GM23338 (cell line): ENCODE data around the gene TTLL5. TPM values are rescaled to one million over a fixed set of nuclear protein-coding genes. Genes with fewer than 3 reads are reported as not detected.

Experiments used
- ATAC-seq: fragments of 200-7000 bp; cut with Tn5 transposase; 3 replicates; pipeline ENCODE4 v1.9.1; 2020
- DNase-seq: peaks from one replicate; pipeline ENCODE4 v3.0.0-alpha.2; 2015; ENCODE audit warnings: low spot score
- H2AFZ ChIP-seq: fragments of 200-600 bp; sonication (generic); 2 replicates; pipeline ENCODE4 v1.8.0; 2016; ENCODE audit warnings: antibody characterized with exemption, mild to moderate bottlenecking, moderate library complexity
- H3F3A ChIP-seq: fragments of 200-600 bp; sonication (generic); replicated peaks from 2 replicates; pipeline ENCODE4 v1.8.0; 2017; ENCODE audit warnings: antibody characterized with exemption, mixed run types, low read depth
- H3K27ac ChIP-seq: fragments of 200-600 bp; sonication (generic); 2 replicates; pipeline ENCODE4 v1.6.1; 2016; ENCODE audit warnings: low read depth
- H3K27me3 ChIP-seq: fragments of 200-600 bp; sonication (generic); 2 replicates; pipeline ENCODE4 v1.8.0; 2016; ENCODE audit warnings: mild to moderate bottlenecking, mixed run types, moderate library complexity; ENCODE audit not compliant: insufficient read depth
- H3K36me3 ChIP-seq: fragments of 200-600 bp; sonication (generic); 2 replicates; pipeline ENCODE4 v1.8.0; 2016; ENCODE audit warnings: mild to moderate bottlenecking; ENCODE audit not compliant: insufficient read depth
- H3K4me1 ChIP-seq: fragments of 200-600 bp; sonication (generic); 2 replicates; pipeline ENCODE4 v1.8.0; 2016; ENCODE audit warnings: mild to moderate bottlenecking, moderate library complexity; ENCODE audit not compliant: insufficient read depth
- H3K4me2 ChIP-seq: fragments of 200-600 bp; sonication (generic); 2 replicates; pipeline ENCODE4 v1.7.1; 2017; ENCODE audit warnings: mixed run types
- H3K4me3 ChIP-seq: fragments of 200-600 bp; sonication (generic); 2 replicates; pipeline ENCODE4 v1.6.1; 2016; ENCODE audit warnings: mixed run types
- H3K79me2 ChIP-seq: fragments of 200-600 bp; sonication (generic); replicated peaks from 2 replicates; pipeline ENCODE4 v1.8.0; 2017; ENCODE audit warnings: mild to moderate bottlenecking; ENCODE audit not compliant: insufficient read depth
- H3K9me2 ChIP-seq: fragments of 200-600 bp; sonication (generic); 2 replicates; pipeline ENCODE4 v1.8.0; 2017; ENCODE audit not compliant: insufficient read depth
- H4K20me1 ChIP-seq: fragments of 200-600 bp; sonication (generic); replicated peaks from 2 replicates; pipeline ENCODE4 v1.8.0; 2017; ENCODE audit warnings: mild to moderate bottlenecking; ENCODE audit not compliant: insufficient read depth
- H3K27ac Mint-ChIP-seq: 2 replicates; pipeline ENCODE4 v1.8.0; 2020; ENCODE audit warnings: inconsistent platforms, mild to moderate bottlenecking, moderate library complexity, mixed read lengths
- H3K27me3 Mint-ChIP-seq: 3 replicates; pipeline ENCODE4 v1.8.0; 2022; ENCODE audit warnings: low read depth, mild to moderate bottlenecking, moderate library complexity, mixed read lengths, inconsistent platforms; ENCODE audit not compliant: insufficient read depth, poor library complexity
- H3K36me3 Mint-ChIP-seq: 3 replicates; pipeline ENCODE4 v1.8.0; 2021; ENCODE audit warnings: low read depth, mild to moderate bottlenecking, inconsistent platforms, moderate library complexity, mixed read lengths
- H3K4me1 Mint-ChIP-seq: 3 replicates; pipeline ENCODE4 v1.8.0; 2020; ENCODE audit warnings: mild to moderate bottlenecking, inconsistent platforms, mixed read lengths
- H3K4me3 Mint-ChIP-seq: 3 replicates; pipeline ENCODE4 v1.8.0; 2021; ENCODE audit warnings: moderate library complexity, mild to moderate bottlenecking, inconsistent platforms, mixed read lengths
- H3K9me3 Mint-ChIP-seq: 3 replicates; pipeline ENCODE4 v1.8.0; 2020; ENCODE audit warnings: moderate library complexity, mild to moderate bottlenecking, inconsistent platforms, mixed read lengths
- CREB1 ChIP-seq: fragments of 250-450 bp; sonication (Bioruptor Pico); IDR thresholded peaks from 2 replicates; pipeline ENCODE4 v1.5.0; 2020; ENCODE audit warnings: low read depth, mild to moderate bottlenecking, moderate library complexity
- EZH2 ChIP-seq: fragments of 200-600 bp; sonication (generic); IDR thresholded peaks from one replicate; pipeline ENCODE4 v1.8.0; 2017; ENCODE audit warnings: antibody characterized with exemption, mild to moderate bottlenecking, low read depth; ENCODE audit not compliant: unreplicated experiment
- EZH2phosphoT487 ChIP-seq: fragments of 200-600 bp; sonication (generic); IDR thresholded peaks from one replicate; pipeline ENCODE4 v1.8.1; 2018; ENCODE audit warnings: antibody characterized with exemption; ENCODE audit not compliant: unreplicated experiment
- JUNB ChIP-seq: IDR thresholded peaks from one replicate; pipeline ENCODE4 v1.6.1; 2016; ENCODE audit warnings: antibody characterized with exemption; ENCODE audit not compliant: unreplicated experiment
- POLR2AphosphoS5 ChIP-seq: IDR thresholded peaks from 2 replicates; pipeline ENCODE4 v1.6.1; 2016; ENCODE audit warnings: antibody characterized with exemption, low read depth
- STAT1 ChIP-seq: IDR thresholded peaks from one replicate; pipeline ENCODE4 v1.6.1; 2016; ENCODE audit warnings: antibody characterized with exemption; ENCODE audit not compliant: unreplicated experiment
- polyA plus RNA-seq: library from polyadenylated mRNA; unstranded; fragments of >200 nt; fragmentation: Nextera tagmentation; extraction: Ambion mirVana; gene quantifications from 2 replicates; pipeline ENCODE4 v1.2.1, GENCODE V29; 2016
- total RNA-seq: library from RNA; depleted of rRNA; stranded (reverse); fragments of >200 nt; shearing (Covaris generic); gene quantifications from 2 replicates; pipeline ENCODE4 v1.2.3, GENCODE V29; 2014
- TF ChIP-seq, protein P1 (sequence below): fragments of 250-450 bp; sonication (Bioruptor Pico); IDR thresholded peaks from 2 replicates; pipeline ENCODE4 v1.5.0; 2020; ENCODE audit warnings: mild to moderate bottlenecking, moderate library complexity
- TF ChIP-seq, protein P2 (sequence below): IDR thresholded peaks from one replicate; pipeline ENCODE4 v1.6.1; 2018; ENCODE audit warnings: antibody characterized with exemption; ENCODE audit not compliant: unreplicated experiment

TTLL5 gene
- total and polyA plus RNA-seq, 2 experiments from 2014 or later: 33.5 to 35.4 TPM

DNA sequence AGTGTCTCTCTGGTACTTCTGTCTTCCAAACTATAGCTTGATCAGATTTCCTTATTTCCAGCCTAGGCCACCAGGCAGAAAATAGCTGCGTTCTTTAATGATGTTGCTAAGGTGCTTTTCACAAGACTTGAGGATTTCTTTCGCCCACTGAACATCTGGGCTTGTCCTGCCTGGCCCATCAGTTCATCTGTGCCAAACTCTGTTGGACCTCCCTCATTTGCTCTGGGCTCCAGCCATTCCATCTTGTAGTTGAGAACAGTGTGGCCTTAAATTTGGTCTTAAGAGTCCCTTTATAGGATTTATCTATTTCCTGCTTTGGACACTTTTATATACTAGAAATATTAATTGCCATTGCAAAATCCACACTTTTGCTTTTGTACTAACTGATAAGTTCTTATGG is 109.6 kb downstream of the TTLL5 start (continued):
- TF ChIP-seq, protein P1, sequence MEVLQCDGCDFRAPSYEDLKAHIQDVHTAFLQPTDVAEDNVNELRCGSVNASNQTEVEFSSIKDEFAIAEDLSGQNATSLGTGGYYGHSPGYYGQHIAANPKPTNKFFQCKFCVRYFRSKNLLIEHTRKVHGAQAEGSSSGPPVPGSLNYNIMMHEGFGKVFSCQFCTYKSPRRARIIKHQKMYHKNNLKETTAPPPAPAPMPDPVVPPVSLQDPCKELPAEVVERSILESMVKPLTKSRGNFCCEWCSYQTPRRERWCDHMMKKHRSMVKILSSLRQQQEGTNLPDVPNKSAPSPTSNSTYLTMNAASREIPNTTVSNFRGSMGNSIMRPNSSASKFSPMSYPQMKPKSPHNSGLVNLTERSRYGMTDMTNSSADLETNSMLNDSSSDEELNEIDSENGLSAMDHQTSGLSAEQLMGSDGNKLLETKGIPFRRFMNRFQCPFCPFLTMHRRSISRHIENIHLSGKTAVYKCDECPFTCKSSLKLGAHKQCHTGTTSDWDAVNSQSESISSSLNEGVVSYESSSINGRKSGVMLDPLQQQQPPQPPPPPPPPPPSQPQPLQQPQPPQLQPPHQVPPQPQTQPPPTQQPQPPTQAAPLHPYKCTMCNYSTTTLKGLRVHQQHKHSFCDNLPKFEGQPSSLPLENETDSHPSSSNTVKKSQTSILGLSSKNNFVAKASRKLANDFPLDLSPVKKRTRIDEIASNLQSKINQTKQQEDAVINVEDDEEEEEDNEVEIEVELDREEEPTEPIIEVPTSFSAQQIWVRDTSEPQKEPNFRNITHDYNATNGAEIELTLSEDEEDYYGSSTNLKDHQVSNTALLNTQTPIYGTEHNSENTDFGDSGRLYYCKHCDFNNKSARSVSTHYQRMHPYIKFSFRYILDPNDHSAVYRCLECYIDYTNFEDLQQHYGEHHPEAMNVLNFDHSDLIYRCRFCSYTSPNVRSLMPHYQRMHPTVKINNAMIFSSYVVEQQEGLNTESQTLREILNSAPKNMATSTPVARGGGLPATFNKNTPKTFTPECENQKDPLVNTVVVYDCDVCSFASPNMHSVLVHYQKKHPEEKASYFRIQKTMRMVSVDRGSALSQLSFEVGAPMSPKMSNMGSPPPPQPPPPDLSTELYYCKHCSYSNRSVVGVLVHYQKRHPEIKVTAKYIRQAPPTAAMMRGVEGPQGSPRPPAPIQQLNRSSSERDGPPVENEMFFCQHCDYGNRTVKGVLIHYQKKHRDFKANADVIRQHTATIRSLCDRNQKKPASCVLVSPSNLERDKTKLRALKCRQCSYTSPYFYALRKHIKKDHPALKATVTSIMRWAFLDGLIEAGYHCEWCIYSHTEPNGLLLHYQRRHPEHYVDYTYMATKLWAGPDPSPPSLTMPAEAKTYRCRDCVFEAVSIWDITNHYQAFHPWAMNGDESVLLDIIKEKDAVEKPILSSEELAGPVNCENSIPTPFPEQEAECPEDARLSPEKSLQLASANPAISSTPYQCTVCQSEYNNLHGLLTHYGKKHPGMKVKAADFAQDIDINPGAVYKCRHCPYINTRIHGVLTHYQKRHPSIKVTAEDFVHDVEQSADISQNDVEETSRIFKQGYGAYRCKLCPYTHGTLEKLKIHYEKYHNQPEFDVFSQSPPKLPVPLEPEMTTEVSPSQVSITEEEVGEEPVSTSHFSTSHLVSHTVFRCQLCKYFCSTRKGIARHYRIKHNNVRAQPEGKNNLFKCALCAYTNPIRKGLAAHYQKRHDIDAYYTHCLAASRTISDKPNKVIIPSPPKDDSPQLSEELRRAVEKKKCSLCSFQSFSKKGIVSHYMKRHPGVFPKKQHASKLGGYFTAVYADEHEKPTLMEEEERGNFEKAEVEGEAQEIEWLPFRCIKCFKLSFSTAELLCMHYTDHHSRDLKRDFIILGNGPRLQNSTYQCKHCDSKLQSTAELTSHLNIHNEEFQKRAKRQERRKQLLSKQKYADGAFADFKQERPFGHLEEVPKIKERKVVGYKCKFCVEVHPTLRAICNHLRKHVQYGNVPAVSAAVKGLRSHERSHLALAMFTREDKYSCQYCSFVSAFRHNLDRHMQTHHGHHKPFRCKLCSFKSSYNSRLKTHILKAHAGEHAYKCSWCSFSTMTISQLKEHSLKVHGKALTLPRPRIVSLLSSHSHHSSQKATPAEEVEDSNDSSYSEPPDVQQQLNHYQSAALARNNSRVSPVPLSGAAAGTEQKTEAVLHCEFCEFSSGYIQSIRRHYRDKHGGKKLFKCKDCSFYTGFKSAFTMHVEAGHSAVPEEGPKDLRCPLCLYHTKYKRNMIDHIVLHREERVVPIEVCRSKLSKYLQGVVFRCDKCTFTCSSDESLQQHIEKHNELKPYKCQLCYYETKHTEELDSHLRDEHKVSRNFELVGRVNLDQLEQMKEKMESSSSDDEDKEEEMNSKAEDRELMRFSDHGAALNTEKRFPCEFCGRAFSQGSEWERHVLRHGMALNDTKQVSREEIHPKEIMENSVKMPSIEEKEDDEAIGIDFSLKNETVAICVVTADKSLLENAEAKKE (CRISPR knock-in tag): no peak
- TF ChIP-seq POLR2AphosphoS5: no peak
- TF ChIP-seq EZH2phosphoT487: no peak
- TF ChIP-seq JUNB: no peak

DNA sequence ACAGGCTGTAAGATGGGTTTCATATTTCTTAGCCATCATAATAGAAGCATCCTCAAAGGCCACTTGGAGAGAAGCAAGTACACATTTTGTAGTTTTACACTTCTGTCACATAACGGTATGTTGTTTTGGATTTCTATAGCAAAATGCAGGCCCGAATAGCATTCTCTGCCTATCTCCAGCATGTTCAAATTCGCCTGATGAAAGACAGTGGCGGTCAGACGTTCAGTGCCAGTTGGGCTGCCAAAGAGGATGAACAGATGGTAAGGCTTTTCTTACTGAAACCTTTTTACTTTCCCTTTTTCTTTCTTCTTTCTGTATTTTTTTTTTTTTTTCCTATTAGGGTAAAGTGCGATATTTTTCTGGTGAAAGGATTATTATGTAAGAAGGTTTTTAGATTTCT is 110.5 kb downstream of the TTLL5 start:
- Mint-ChIP-seq H3K4me1 (no peaks in the 10 kb centered on the region), H3K9me3 (no peaks in the 10 kb centered on the region), H3K36me3 (peaks cover 7% of the 10 kb centered on the region), H3K27ac (no peak overlapping the region), H3K27me3 (no peaks in the 10 kb centered on the region), H3K4me3 (no peak overlapping the region)
- H3F3A ChIP-seq: no peaks in the 10 kb centered on the region
- no peak for TF ChIP-seq CREB1 (CRISPR knock-in tag)
- no peak for TF ChIP-seq STAT1
- TF ChIP-seq, protein P2, sequence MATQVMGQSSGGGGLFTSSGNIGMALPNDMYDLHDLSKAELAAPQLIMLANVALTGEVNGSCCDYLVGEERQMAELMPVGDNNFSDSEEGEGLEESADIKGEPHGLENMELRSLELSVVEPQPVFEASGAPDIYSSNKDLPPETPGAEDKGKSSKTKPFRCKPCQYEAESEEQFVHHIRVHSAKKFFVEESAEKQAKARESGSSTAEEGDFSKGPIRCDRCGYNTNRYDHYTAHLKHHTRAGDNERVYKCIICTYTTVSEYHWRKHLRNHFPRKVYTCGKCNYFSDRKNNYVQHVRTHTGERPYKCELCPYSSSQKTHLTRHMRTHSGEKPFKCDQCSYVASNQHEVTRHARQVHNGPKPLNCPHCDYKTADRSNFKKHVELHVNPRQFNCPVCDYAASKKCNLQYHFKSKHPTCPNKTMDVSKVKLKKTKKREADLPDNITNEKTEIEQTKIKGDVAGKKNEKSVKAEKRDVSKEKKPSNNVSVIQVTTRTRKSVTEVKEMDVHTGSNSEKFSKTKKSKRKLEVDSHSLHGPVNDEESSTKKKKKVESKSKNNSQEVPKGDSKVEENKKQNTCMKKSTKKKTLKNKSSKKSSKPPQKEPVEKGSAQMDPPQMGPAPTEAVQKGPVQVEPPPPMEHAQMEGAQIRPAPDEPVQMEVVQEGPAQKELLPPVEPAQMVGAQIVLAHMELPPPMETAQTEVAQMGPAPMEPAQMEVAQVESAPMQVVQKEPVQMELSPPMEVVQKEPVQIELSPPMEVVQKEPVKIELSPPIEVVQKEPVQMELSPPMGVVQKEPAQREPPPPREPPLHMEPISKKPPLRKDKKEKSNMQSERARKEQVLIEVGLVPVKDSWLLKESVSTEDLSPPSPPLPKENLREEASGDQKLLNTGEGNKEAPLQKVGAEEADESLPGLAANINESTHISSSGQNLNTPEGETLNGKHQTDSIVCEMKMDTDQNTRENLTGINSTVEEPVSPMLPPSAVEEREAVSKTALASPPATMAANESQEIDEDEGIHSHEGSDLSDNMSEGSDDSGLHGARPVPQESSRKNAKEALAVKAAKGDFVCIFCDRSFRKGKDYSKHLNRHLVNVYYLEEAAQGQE: no peak
- no peak for TF ChIP-seq EZH2
- H2AFZ ChIP-seq: no peak overlapping the region
- ATAC-seq (no peak), DNase-seq (no peak)
- H3K4me1 ChIP-seq: no peaks in the 10 kb centered on the region
- H3K79me2 ChIP-seq: no peaks in the 10 kb centered on the region
- H3K36me3 ChIP-seq: peaks cover 6% of the 10 kb centered on the region; the same call in 1 of the 2 replicates
- no peak overlapping the region for H3K4me3 ChIP-seq
- H3K9me2 ChIP-seq: no peaks in the 10 kb centered on the region
- no peaks in the 10 kb centered on the region for H3K27me3 ChIP-seq
- no peak overlapping the region for H3K4me2 ChIP-seq
- no peak overlapping the region for H3K27ac ChIP-seq
- peaks cover 4% of the 10 kb centered on the region; the same call in 1 of the 2 replicates for H4K20me1 ChIP-seq
